ENCODE results near the gene KCNC1. TPM values are rescaled to one million over a fixed set of nuclear protein-coding genes. Genes with fewer than 3 reads are reported as not detected.

Gene KCNC1
- total RNA-seq, 2 donors from 2014 or later, result 0.19 to 0.37 TPM

DNA sequence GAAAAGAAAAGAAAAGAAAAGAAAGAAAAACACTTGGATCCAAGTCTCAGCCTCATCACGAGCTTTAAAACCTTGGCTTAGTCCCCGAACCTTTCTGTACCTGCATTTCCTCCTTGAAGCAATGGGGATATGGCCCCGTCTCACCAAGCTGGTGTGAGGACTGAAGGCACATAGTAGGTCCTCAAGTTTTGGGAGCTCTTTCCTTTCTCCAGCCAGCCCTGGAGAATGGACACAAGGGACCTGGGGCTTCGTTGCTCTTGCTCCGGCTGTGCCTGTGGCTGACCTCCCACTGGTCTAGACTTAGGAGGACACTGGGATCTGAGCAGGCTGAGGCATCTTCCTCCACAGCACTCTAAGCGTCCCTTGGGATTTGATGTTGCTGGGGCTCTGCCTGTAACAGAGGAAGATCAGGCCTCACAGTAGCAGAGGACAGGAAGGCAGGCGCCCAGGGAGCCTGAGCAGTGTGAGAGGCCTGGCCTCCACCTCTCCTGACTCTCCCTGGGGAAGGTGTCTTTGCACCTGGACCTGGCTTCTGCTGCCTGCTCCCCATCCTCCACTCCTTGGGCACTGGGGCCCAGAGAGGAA, 32.8 kb downstream of the KCNC1 start:
- no peaks in the 10 kb centered on the region for H3K36me3 ChIP-seq
- H3K4me1 ChIP-seq, result peaks cover 8% of the 10 kb centered on the region
- intact Hi-C loops (cut with DNase I), result no loop called here
- H3K27ac ChIP-seq, result no peak overlapping the region
- no peak overlapping the region for H3K4me3 ChIP-seq
- TF ChIP-seq CTCF (IDR thresholded peaks at IDR 0.05), result no peak
- DNase-seq, result no peak
- no peaks in the 10 kb centered on the region for H3K27me3 ChIP-seq
- no peaks in the 10 kb centered on the region for H3K9me3 ChIP-seq
- H3K9ac ChIP-seq (ENCODE audit: low read depth in 2 of 2, low read length in 2 of 2), result no peak overlapping the region

DNA sequence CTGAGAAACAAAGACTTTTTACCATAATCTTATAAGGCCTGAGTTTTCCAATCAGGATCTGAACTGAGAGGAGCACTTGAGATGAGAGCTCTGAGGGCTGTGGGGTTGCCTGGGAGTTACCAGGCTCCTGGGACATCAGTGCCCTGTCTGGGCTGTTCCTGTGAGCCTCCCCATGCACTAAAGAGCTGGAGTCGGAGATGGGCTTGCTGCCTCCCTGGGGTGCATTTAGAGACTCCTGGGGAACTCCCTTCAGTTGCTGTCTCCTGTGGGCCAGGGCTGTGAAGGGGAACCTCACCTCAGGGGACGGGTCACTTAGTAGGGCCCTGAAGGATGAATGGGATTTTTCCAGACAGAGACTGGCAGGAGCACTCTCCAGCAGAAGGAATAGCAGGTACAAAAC, 33.3 kb downstream of the KCNC1 start:
- intact Hi-C loops (cut with DNase I), result no loop called here
- no peak for DNase-seq
- Histone ChIP-seq H3K27me3 (no peaks in the 10 kb centered on the region), H3K4me1 (peaks cover 8% of the 10 kb centered on the region), H3K9ac (ENCODE audit: low read depth in 2 of 2, low read length in 2 of 2) (no peak overlapping the region), H3K9me3 (no peaks in the 10 kb centered on the region), H3K27ac (no peak overlapping the region), H3K4me3 (no peak overlapping the region), H3K36me3 (no peaks in the 10 kb centered on the region)
- no peak for TF ChIP-seq CTCF (IDR thresholded peaks at IDR 0.05)

GRCh38 chr11:17768547-17768946, 34.0 kb downstream of the KCNC1 start:
- Histone ChIP-seq H3K9ac (ENCODE audit: low read depth in 2 of 2, low read length in 2 of 2) (no peak overlapping the region), H3K27ac (no peak overlapping the region), H3K27me3 (no peaks in the 10 kb centered on the region), H3K9me3 (no peaks in the 10 kb centered on the region), H3K36me3 (no peaks in the 10 kb centered on the region), H3K4me3 (no peak overlapping the region), H3K4me1 (peaks cover 8% of the 10 kb centered on the region)
- no peak for DNase-seq
- no peak for TF ChIP-seq CTCF (IDR thresholded peaks at IDR 0.05)
- intact Hi-C loops (cut with DNase I), result no loop called here

DNA sequence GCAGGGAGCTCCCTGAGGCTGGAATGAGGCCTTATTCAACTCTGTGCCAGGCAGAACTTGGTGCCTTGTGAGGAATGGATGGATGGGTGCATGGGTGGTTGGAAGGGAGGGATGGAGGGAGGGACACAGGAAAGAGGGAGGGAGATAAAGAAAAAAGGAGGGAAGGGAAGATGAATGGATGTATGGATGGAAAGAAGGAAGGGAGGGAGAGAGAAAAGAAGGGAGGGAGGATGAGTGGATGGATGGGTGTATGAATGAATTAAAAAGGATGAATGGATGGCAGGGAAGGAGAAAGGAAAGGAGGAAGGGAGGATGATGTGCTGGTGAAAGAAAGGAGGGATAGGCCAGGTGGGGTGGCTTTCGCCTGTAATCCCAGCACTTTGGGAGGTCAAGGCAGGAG, 34.6 kb downstream of the KCNC1 start:
- no peaks in the 10 kb centered on the region for H3K9me3 ChIP-seq
- no peak for DNase-seq
- no peak for TF ChIP-seq CTCF (IDR thresholded peaks at IDR 0.05)
- no peak overlapping the region for H3K4me3 ChIP-seq
- H3K36me3 ChIP-seq, result no peaks in the 10 kb centered on the region
- intact Hi-C loops (cut with DNase I), result no loop called here
- H3K4me1 ChIP-seq, result peaks cover 8% of the 10 kb centered on the region
- no peaks in the 10 kb centered on the region for H3K27me3 ChIP-seq
- no peak overlapping the region for H3K27ac ChIP-seq
- no peak overlapping the region for H3K9ac ChIP-seq (ENCODE audit: low read depth in 2 of 2, low read length in 2 of 2)

GRCh38 chr11:17770048-17770652, 35.6 kb downstream of the KCNC1 start:
- H3K9ac ChIP-seq (ENCODE audit: low read depth in 2 of 2, low read length in 2 of 2), result no peak overlapping the region
- H3K4me1 ChIP-seq, result peaks cover 8% of the 10 kb centered on the region
- intact Hi-C loops (cut with DNase I), result no loop called here
- TF ChIP-seq CTCF (IDR thresholded peaks at IDR 0.05), result peak; percentile 22
- H3K27ac ChIP-seq, result no peak overlapping the region
- H3K9me3 ChIP-seq, result no peaks in the 10 kb centered on the region
- no peak overlapping the region for H3K4me3 ChIP-seq
- H3K36me3 ChIP-seq, result no peaks in the 10 kb centered on the region
- H3K27me3 ChIP-seq, result no peaks in the 10 kb centered on the region
- peak; percentile 93 for DNase-seq
